HG02759 (cell line): ENCODE measurements around the gene SCMH1.

ENCODE experiments used
- ATAC-seq: cut with Tn5 transposase; IDR thresholded peaks from one replicate; pipeline ENCODE4 v1.9.1; 2021; ENCODE audit warnings: mild to moderate bottlenecking, moderate library complexity; ENCODE audit not compliant: unreplicated experiment

SCMH1 gene

DNA sequence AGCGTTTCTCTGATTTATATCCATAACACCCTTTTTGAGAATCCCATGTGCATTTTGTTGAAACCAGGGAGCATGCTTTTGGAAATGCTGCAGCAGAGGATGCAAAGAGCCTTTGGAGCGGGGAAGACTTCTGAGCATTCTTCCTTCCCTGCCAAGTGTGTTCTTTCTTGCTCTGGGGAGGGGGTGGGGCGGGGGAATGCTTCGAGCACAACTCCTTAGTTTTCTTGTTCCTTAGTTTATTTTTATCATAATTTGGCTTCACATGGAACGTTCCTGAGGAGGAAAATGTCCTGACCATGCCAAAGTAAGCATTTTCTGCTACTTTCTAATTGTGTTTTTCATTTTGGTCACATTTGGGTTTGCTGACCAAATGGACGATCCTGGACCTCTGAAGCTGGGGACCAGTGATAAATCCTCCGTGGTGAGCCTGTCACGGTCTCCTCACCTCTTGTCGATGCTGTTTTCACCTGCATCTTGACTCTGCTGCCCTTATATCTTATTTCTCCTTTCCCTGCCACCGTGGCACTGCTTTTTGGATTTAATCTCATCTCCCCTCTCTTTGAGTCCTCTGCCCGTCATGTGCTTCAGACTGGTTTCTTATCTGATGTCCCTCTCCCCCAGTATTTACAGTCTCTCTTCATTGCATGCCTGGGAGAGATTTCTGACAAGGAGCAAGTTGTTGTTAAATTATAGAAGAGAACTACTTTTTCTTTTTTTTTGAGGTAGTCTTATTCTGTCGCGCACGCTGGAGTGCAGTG, 260.2 kb downstream of the SCMH1 start:
- ATAC-seq = no peak

DNA sequence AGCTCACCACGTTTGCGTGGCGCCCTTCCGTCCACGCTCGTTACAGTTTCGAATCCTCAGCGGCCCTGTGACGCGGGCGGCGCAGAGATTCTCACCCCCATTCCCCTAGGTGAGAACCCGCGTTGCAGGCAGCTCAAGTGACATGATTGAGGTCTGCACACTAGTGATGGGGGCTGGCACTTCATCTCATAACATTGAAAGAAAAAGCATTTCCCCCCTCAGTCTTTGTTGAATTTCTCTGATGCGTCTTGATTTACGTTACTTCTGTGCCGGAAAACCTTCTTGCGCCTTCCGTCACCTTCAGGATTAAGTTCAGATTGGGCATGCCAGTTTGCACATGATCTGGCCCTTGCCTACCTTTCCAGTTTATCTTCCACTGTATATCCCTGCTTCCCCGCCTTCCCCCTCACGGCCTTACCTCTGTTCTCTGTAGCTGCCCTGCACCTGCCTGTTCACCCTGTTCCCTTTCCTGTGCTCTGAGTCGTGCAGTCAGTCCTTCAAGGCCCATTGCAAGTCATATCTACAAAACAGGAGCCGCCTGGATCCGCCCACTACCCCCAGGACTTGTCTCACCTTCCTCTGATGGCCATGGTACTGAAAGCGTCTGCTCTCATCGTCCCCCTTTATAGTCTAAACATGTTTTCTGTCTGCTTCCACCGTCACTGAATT, 261.5 kb downstream of the SCMH1 start:
- no peak for ATAC-seq

DNA sequence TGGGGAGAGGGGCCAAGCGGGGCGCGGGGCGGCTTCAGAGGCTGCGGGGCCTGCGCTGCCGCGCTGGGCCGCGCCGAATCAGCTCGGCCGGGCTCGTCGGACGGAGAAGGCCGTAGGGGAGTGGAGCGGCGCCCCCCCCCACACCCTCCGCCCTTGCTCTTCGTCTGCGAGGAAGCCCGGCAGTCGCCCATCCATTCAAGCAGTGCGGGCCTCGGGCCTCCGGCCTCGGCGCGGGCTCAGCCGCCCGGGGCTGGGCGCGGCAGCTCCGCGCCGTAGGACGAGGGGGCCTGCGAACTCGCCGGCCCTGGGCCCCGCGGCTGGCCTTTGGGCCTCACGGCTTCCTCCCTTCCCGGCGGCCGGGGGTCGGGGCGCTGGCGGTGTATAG, 262.0 kb downstream of the SCMH1 start:
- ATAC-seq = peak; percentile 15

DNA sequence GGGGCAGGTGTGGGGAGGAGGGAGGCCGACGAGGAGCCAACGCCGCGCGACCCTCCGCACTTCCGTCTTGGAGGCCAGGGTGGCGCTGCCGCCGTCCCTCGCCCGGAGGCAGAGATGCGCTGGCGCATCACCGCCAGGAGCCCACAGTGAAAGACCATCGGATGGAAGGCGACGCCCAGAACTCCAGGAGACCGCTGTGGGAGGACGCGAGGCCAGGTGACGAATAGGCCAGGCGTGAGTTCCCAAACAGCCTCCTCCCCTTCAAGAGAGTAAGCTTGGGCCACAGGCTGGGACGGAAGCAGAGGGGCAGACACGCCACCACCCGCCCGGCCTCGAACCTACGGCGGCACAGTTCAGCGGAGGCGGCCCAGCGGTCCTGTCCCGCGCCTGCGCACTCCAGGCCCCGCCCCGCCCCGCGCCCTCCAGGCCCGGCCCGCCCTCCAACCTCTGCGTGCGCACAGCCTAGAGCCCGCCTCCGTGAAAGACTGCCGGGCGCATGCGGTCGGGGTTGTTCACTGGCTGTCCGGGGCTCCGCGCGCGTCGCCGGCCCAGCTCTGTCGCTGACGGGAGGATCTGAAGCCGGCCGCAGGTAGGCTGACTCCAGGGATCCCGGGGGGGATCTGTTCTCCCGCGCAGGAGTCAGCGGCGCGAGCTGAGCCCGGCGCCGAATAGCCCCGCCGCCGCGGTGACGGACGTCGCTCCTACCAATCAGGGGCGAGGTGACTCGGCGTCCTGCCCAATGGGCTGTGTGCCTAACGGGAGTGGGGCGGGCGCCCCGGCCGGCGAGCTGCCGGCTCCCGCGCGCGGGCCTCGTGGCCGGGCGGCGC, 262.7 kb downstream of the SCMH1 start, which contains the start of gene CTPS1:
Gene CTPS1, plus strand, starts transcription at position 456 of the 827 bp plus-strand sequence. CDS start 3,595 bp downstream, outside the sequence.
- ATAC-seq = peak; percentile 91

DNA sequence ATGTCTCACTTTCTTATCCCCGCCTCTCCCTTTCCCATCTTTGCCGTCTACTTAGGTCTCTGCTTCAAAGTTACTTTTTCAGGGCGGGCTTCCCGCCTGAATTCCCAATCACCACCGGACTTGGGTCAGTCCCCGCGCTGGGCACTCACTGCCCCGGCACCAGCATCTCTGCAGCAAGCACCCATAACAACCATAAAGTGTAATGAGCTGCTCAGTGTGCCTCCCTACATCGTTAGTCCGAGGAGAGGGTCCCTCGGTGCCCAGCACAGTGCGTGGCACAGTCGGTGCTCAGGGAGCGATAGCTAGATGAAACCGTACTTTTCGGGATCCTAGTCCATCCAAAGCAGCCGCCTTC, 263.2 kb downstream of the SCMH1 start:
- ATAC-seq = no peak

DNA sequence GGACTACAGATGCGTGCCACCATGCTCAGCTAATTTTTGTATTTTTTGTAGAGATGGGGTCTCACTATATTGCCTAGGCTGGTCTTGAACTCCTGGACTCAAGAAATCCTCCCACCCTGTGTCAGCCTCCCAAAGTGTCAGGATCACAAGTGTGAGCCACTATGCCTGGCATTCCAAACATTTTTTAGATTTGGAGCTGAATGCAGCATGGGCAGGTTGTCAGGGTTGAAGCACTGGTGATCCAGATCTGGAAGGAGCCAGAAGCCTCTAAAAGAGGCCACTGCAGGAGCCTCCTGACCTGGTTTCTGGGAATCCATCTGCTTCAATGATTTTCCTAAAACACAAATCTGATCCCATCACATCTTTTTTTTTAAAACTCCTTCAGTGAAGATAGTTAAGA, 264.4 kb downstream of the SCMH1 start:
- ATAC-seq = no peak
